Measurements from ENCODE around the gene SLC25A29. TPM values are rescaled to one million over a fixed set of nuclear protein-coding genes. Genes with fewer than 3 reads are reported as not detected.

Gene SLC25A29
- total and polyA plus RNA-seq, 2 of the 13 experiments (the other 11 are each of a cell fraction or from before 2014, with no cell fraction given): 12.2 to 17.2 TPM

DNA sequence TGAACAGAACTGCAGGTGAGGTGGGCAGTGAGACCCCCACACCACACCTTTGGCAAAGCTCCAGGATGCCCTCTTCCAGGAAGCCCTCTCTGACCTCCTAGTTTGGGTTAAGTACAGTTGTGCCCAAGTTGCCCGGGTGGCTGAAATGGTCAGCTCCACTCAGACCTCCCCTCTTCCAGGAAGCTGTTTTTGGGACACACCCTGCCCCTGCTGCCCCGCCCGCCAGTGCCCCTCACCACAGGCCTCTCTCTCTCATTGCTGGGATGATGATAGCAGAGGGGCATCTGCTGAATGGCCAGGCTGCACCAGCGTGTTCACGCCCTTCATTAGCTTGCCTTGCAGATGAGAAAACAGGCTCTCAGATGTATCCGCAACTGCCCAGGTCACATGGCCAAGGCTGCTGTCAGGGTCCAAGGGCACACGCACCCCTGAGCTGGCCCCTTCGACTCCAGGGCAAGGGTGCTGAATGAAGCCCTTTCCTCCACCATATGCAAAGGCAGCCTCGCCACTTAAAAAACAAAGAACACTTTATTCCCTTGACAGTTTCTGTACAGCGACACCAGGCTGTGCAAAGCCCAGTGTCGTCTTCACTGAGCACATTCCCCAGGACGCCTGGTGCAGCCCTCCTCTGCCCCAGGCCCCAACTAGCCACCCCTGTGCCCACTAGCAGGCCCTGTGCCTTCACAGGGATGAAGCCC lies 15.5 kb downstream of the SLC25A29 start (continued):
- TF ChIP-seq ZNF160 (CRISPR knock-in tag; IDR thresholded peaks at IDR 0.05): no peak; the same call in 1 of the 2 replicates
- TF ChIP-seq CREBL2 (CRISPR knock-in tag; IDR thresholded peaks at IDR 0.05; ENCODE audit: borderline replicate concordance): no peak
- TF ChIP-seq, protein P1, sequence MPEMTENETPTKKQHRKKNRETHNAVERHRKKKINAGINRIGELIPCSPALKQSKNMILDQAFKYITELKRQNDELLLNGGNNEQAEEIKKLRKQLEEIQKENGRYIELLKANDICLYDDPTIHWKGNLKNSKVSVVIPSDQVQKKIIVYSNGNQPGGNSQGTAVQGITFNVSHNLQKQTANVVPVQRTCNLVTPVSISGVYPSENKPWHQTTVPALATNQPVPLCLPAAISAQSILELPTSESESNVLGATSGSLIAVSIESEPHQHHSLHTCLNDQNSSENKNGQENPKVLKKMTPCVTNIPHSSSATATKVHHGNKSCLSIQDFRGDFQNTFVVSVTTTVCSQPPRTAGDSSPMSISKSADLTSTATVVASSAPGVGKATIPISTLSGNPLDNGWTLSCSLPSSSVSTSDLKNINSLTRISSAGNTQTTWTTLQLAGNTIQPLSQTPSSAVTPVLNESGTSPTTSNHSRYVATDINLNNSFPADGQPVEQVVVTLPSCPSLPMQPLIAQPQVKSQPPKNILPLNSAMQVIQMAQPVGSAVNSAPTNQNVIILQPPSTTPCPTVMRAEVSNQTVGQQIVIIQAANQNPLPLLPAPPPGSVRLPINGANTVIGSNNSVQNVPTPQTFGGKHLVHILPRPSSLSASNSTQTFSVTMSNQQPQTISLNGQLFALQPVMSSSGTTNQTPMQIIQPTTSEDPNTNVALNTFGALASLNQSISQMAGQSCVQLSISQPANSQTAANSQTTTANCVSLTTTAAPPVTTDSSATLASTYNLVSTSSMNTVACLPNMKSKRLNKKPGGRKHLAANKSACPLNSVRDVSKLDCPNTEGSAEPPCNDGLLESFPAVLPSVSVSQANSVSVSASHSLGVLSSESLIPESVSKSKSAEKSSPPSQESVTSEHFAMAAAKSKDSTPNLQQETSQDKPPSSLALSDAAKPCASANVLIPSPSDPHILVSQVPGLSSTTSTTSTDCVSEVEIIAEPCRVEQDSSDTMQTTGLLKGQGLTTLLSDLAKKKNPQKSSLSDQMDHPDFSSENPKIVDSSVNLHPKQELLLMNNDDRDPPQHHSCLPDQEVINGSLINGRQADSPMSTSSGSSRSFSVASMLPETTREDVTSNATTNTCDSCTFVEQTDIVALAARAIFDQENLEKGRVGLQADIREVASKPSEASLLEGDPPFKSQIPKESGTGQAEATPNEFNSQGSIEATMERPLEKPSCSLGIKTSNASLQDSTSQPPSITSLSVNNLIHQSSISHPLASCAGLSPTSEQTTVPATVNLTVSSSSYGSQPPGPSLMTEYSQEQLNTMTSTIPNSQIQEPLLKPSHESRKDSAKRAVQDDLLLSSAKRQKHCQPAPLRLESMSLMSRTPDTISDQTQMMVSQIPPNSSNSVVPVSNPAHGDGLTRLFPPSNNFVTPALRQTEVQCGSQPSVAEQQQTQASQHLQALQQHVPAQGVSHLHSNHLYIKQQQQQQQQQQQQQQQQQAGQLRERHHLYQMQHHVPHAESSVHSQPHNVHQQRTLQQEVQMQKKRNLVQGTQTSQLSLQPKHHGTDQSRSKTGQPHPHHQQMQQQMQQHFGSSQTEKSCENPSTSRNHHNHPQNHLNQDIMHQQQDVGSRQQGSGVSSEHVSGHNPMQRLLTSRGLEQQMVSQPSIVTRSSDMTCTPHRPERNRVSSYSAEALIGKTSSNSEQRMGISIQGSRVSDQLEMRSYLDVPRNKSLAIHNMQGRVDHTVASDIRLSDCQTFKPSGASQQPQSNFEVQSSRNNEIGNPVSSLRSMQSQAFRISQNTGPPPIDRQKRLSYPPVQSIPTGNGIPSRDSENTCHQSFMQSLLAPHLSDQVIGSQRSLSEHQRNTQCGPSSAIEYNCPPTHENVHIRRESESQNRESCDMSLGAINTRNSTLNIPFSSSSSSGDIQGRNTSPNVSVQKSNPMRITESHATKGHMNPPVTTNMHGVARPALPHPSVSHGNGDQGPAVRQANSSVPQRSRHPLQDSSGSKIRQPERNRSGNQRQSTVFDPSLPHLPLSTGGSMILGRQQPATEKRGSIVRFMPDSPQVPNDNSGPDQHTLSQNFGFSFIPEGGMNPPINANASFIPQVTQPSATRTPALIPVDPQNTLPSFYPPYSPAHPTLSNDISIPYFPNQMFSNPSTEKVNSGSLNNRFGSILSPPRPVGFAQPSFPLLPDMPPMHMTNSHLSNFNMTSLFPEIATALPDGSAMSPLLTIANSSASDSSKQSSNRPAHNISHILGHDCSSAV (CRISPR knock-in tag; IDR thresholded peaks at IDR 0.05; ENCODE audit: borderline replicate concordance): no peak
- no peak for TF ChIP-seq ZFP62 (CRISPR knock-in tag; IDR thresholded peaks at IDR 0.05)
- TF ChIP-seq SOX6 (IDR thresholded peaks at IDR 0.05): no peak
- TF ChIP-seq SOX6 (CRISPR knock-in tag; IDR thresholded peaks at IDR 0.05): peak; percentile 80
- no peak for TF ChIP-seq ZNF704 (CRISPR knock-in tag; IDR thresholded peaks at IDR 0.05; ENCODE audit: borderline replicate concordance)
- peak; percentile 85 for TF ChIP-seq ZC3H13 (CRISPR knock-in tag; IDR thresholded peaks at IDR 0.05)
- TF ChIP-seq NFYC (CRISPR knock-in tag; IDR thresholded peaks at IDR 0.05): no peak
- no peak for TF ChIP-seq TAF15 (IDR thresholded peaks at IDR 0.05; ENCODE audit: low read depth, low read length, poor library complexity, severe bottlenecking)
- TF ChIP-seq MYC (CRISPR knock-in tag; IDR thresholded peaks at IDR 0.05; ENCODE audit: borderline replicate concordance): peak; percentile 90
- no peak for TF ChIP-seq ZNF337 (CRISPR knock-in tag; IDR thresholded peaks at IDR 0.05; ENCODE audit: borderline replicate concordance, low read depth)
- TF ChIP-seq, protein P2, sequence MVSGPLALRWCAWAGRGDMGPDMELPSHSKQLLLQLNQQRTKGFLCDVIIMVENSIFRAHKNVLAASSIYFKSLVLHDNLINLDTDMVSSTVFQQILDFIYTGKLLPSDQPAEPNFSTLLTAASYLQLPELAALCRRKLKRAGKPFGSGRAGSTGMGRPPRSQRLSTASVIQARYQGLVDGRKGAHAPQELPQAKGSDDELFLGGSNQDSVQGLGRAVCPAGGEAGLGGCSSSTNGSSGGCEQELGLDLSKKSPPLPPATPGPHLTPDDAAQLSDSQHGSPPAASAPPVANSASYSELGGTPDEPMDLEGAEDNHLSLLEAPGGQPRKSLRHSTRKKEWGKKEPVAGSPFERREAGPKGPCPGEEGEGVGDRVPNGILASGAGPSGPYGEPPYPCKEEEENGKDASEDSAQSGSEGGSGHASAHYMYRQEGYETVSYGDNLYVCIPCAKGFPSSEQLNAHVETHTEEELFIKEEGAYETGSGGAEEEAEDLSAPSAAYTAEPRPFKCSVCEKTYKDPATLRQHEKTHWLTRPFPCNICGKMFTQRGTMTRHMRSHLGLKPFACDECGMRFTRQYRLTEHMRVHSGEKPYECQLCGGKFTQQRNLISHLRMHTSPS (CRISPR knock-in tag; IDR thresholded peaks at IDR 0.05; ENCODE audit: low read depth): peak; percentile 91
- TF ChIP-seq CC2D1A (CRISPR knock-in tag; IDR thresholded peaks at IDR 0.05): no peak
- no peak for TF ChIP-seq ZNF101 (CRISPR knock-in tag; IDR thresholded peaks at IDR 0.05; ENCODE audit: borderline replicate concordance, low read depth)
- 0 out of 2 replicates have a peak, but pooled peaks have one; percentile 30 for TF ChIP-seq ZNF230 (CRISPR knock-in tag; IDR thresholded peaks at IDR 0.05)
